ENCODE data around the gene ANXA2.

The ANXA2 gene

GRCh38 chr15:60358935-60359682 is 38.7 kb downstream of the ANXA2 start:
- Histone ChIP-seq H3K36me3 (ENCODE audit: insufficient read depth, low read length) (peaks cover 58% of the 10 kb centered on the region), H3K4me1 (ENCODE audit: insufficient read depth, low read length) (no peaks in the 10 kb centered on the region), H3K9ac (ENCODE audit: low read depth, low read length) (no peak overlapping the region), H3K9me3 (ENCODE audit: control insufficient read depth, insufficient read depth, low read length) (no peaks in the 10 kb centered on the region)

DNA sequence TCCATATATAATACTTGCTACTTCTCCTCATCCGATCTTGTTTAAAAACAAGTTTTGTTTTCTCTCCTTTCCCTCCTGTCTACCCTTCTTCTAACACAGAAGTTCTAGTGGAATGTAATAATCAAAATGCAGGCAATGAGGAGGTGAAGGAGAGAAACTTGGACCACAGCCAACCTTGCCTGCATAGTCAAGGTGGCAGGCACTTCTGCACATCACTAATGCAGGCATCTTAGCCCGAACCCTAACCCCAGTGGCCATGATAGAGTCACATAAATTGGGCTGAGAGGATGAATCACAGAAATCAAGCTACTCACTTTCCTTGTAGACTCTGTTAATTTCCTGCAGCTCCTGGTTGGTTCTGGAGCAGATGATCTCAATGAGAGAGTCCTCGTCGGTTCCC is 41.0 kb downstream of the ANXA2 start:
- Histone ChIP-seq H3K36me3 (ENCODE audit: insufficient read depth, low read length) (peaks cover 60% of the 10 kb centered on the region), H3K9me3 (ENCODE audit: control insufficient read depth, insufficient read depth, low read length) (no peaks in the 10 kb centered on the region), H3K4me1 (ENCODE audit: insufficient read depth, low read length) (no peaks in the 10 kb centered on the region), H3K9ac (ENCODE audit: low read depth, low read length) (no peak overlapping the region)

- no peak overlapping the region for H3K9ac ChIP-seq (ENCODE audit: low read depth, low read length)
- no peaks in the 10 kb centered on the region; the same call in 1 of the 2 replicates for H3K4me1 ChIP-seq (ENCODE audit: insufficient read depth, low read length)
- H3K9me3 ChIP-seq (ENCODE audit: control insufficient read depth, insufficient read depth, low read length), result no peaks in the 10 kb centered on the region
- H3K36me3 ChIP-seq (ENCODE audit: insufficient read depth, low read length), result peaks cover 58% of the 10 kb centered on the region
Measured at GRCh38 chr15:60355148-60355857, 42.5 kb downstream of the ANXA2 start.

- H3K36me3 ChIP-seq (ENCODE audit: insufficient read depth, low read length), result peaks cover 50% of the 10 kb centered on the region
- no peaks in the 10 kb centered on the region; the same call in 1 of the 2 replicates for H3K4me1 ChIP-seq (ENCODE audit: insufficient read depth, low read length)
- no peak overlapping the region for H3K9ac ChIP-seq (ENCODE audit: low read depth, low read length)
- H3K9me3 ChIP-seq (ENCODE audit: control insufficient read depth, insufficient read depth, low read length), result no peaks in the 10 kb centered on the region
Measured at GRCh38 chr15:60353245-60353920, 44.4 kb downstream of the ANXA2 start.

DNA sequence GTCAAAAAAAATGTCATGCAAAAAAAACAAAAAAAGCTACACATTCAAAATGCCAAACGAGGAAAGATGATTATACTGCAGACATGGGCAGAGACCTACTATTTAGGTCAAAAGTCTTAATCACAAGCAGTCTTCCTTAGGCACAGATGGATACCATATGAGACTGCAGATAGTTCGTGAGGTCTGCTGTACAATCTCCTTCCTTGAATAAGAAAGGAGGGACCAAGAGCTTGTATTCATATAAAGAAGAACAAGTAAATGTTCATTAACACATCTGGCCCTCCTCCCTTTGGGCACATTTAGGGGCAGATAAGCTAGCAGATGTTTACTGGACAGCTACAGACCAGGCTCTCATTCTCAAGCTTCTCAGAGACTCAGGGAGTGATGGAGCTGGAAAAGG is 45.3 kb downstream of the ANXA2 start:
- H3K36me3 ChIP-seq (ENCODE audit: insufficient read depth, low read length), result peaks cover 57% of the 10 kb centered on the region
- no peak overlapping the region for H3K9ac ChIP-seq (ENCODE audit: low read depth, low read length)
- no peaks in the 10 kb centered on the region for H3K9me3 ChIP-seq (ENCODE audit: control insufficient read depth, insufficient read depth, low read length)
- H3K4me1 ChIP-seq (ENCODE audit: insufficient read depth, low read length), result peaks cover 6% of the 10 kb centered on the region

GRCh38 chr15:60351066-60351465 is 46.7 kb downstream of the ANXA2 start:
- Histone ChIP-seq H3K36me3 (ENCODE audit: insufficient read depth, low read length) (peaks cover 63% of the 10 kb centered on the region), H3K9me3 (ENCODE audit: control insufficient read depth, insufficient read depth, low read length) (no peaks in the 10 kb centered on the region), H3K4me1 (ENCODE audit: insufficient read depth, low read length) (peaks cover 6% of the 10 kb centered on the region), H3K9ac (ENCODE audit: low read depth, low read length) (no peak overlapping the region)

DNA sequence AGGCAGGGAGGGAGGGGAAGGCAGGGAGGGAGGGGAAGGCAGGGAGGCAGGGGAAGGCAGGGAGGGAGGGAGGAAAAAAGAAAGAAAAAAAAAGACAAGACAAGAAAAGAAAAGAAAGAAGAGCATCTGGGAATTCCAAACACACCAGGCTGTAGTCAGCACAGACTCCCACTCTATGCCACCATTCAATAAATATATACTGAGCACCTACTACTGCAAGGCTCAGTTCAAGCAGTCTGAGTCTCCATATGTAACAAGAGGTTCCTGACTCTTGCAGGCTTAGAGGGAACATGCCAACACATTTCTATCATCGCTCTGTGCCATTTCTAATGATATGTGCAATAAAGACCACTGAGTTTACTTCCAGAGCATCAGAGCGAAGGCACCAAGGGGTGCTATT is 47.7 kb downstream of the ANXA2 start:
- Histone ChIP-seq H3K36me3 (ENCODE audit: insufficient read depth, low read length) (peaks cover 59% of the 10 kb centered on the region), H3K4me1 (ENCODE audit: insufficient read depth, low read length) (peaks cover 6% of the 10 kb centered on the region), H3K9ac (ENCODE audit: low read depth, low read length) (no peak overlapping the region), H3K9me3 (ENCODE audit: control insufficient read depth, insufficient read depth, low read length) (no peaks in the 10 kb centered on the region)

- no peaks in the 10 kb centered on the region for H3K9me3 ChIP-seq (ENCODE audit: control insufficient read depth, insufficient read depth, low read length)
- peaks cover 6% of the 10 kb centered on the region for H3K4me1 ChIP-seq (ENCODE audit: insufficient read depth, low read length)
- no peak overlapping the region for H3K9ac ChIP-seq (ENCODE audit: low read depth, low read length)
- H3K36me3 ChIP-seq (ENCODE audit: insufficient read depth, low read length), result peaks cover 54% of the 10 kb centered on the region
Measured at GRCh38 chr15:60349589-60349988, 48.2 kb downstream of the ANXA2 start.

GRCh38 chr15:60347480-60348049 is 50.2 kb downstream of the ANXA2 start:
- H3K36me3 ChIP-seq (ENCODE audit: insufficient read depth, low read length), result peaks cover 37% of the 10 kb centered on the region

GRCh38 chr15:60346653-60347052 is 51.1 kb downstream of the ANXA2 start:
- Histone ChIP-seq H3K9ac (ENCODE audit: low read depth, low read length) (no peak overlapping the region), H3K9me3 (ENCODE audit: control insufficient read depth, insufficient read depth, low read length) (no peaks in the 10 kb centered on the region), H3K36me3 (ENCODE audit: insufficient read depth, low read length) (peaks cover 37% of the 10 kb centered on the region), H3K4me1 (ENCODE audit: insufficient read depth, low read length) (peaks cover 6% of the 10 kb centered on the region)

More at GRCh38 chr15:60347480-60348049, 50.2 kb downstream of the ANXA2 start:
- Histone ChIP-seq H3K9ac (ENCODE audit: low read depth, low read length) (no peak overlapping the region), H3K9me3 (ENCODE audit: control insufficient read depth, insufficient read depth, low read length) (no peaks in the 10 kb centered on the region), H3K4me1 (ENCODE audit: insufficient read depth, low read length) (peaks cover 6% of the 10 kb centered on the region)

DNA sequence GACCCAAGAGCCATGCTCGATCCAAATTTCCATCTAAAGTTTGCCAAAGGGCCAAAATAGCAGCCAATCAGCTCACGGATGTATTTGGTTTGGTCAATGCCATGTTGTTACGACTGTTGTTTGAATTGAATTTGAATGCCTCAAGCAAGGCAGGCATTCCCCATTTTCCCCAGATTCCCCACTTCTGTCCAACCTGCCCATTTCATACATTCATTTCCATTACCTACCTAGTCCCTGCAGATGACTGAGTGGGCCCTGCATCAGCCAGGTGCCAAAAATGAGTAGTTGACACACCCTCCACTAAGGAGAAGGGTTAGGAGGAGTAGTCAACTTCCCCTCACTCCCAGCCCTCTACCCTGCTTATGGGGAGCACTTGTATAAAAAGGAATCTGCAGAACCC is 51.7 kb downstream of the ANXA2 start:
- H3K9ac ChIP-seq (ENCODE audit: low read depth, low read length), result no peak overlapping the region
- peaks cover 6% of the 10 kb centered on the region for H3K4me1 ChIP-seq (ENCODE audit: insufficient read depth, low read length)
- no peaks in the 10 kb centered on the region for H3K9me3 ChIP-seq (ENCODE audit: control insufficient read depth, insufficient read depth, low read length)
- H3K36me3 ChIP-seq (ENCODE audit: insufficient read depth, low read length), result peaks cover 36% of the 10 kb centered on the region

DNA sequence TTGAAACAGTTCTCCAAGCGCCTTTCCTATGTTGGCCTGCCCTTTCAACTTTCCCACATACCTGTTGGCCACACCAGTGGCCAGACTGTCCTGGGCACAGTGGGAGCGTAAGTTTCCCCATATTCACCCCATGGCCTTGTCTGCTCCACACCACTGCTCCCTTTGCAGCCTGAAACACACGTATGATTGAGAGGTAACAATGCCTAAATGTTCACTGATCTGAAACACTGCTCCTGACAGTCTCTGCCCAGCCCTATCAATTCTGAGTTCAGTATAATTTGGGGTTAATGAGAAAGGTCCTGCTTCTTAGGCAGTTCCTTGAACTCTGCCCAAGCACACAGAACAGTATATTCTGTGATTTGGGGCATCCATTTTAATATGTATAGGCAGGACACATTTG is 52.2 kb downstream of the ANXA2 start:
- Histone ChIP-seq H3K4me1 (ENCODE audit: insufficient read depth, low read length) (peaks cover 6% of the 10 kb centered on the region), H3K9me3 (ENCODE audit: control insufficient read depth, insufficient read depth, low read length) (no peaks in the 10 kb centered on the region), H3K36me3 (ENCODE audit: insufficient read depth, low read length) (peaks cover 31% of the 10 kb centered on the region), H3K9ac (ENCODE audit: low read depth, low read length) (no peak overlapping the region)

DNA sequence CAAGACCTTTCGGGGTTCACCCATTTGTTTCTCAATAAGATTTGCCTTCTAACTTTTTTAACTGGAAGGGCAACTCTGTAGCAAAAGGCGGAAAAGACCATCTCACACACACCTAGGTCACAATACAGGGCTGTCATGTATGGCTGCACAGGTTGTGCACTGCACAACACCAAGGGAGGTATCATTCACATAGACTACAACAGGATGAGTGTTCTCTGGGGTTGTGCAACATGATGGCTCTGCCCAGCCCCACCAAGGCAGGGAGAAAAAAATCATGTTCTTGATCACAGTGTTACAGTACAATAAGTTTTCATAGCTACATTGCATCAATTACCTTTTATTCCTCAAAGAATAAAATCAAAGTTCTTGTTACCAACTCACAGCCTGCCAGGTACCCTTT is 52.8 kb downstream of the ANXA2 start:
- H3K4me1 ChIP-seq (ENCODE audit: insufficient read depth, low read length), result peaks cover 6% of the 10 kb centered on the region

DNA sequence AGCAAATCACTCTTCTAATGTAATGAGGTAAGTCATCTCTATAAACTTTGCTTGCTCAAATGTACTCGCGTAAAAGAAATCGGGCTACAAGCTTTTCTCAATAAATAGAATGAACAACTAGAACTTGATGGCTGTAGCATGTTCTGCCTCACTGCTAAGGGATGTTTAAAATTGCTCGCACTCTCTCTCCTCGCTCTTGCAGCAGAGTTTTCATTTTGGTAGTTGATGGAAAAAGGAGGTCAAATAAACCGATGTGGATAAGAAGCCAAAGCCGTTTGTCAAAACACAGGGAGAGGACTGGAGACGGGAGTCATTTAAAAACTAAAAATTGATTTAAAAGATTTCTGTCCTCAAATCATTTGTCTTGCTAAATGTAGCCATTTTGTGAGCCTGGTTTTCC is 53.3 kb downstream of the ANXA2 start:
- Histone ChIP-seq H3K4me1 (ENCODE audit: insufficient read depth, low read length) (peaks cover 6% of the 10 kb centered on the region), H3K9me3 (ENCODE audit: control insufficient read depth, insufficient read depth, low read length) (no peaks in the 10 kb centered on the region), H3K36me3 (ENCODE audit: insufficient read depth, low read length) (peaks cover 26% of the 10 kb centered on the region), H3K9ac (ENCODE audit: low read depth, low read length) (no peak overlapping the region)

More for the DNA sequence above, 52.8 kb downstream of the ANXA2 start:
- no peaks in the 10 kb centered on the region for H3K9me3 ChIP-seq (ENCODE audit: control insufficient read depth, insufficient read depth, low read length)
- H3K9ac ChIP-seq (ENCODE audit: low read depth, low read length), result no peak overlapping the region
- peaks cover 26% of the 10 kb centered on the region for H3K36me3 ChIP-seq (ENCODE audit: insufficient read depth, low read length)
